ENCODE measurements around the gene INTS15.

The INTS15 gene

GRCh38 chr7:6639627-6640026 is 49.8 kb downstream of the INTS15 start:
- Histone ChIP-seq H3K4me1 (ENCODE audit: insufficient read depth, low read length) (no peaks in the 10 kb centered on the region), H3K36me3 (ENCODE audit: insufficient read depth, low read length) (peaks cover 4% of the 10 kb centered on the region; the same call in 1 of the 2 replicates), H3K9me3 (ENCODE audit: control insufficient read depth, insufficient read depth, low read length) (no peaks in the 10 kb centered on the region), H3K9ac (ENCODE audit: low read depth, low read length) (no peak overlapping the region)

- H3K36me3 ChIP-seq (ENCODE audit: insufficient read depth, low read length), result peaks cover 6% of the 10 kb centered on the region; the same call in 1 of the 2 replicates
- no peaks in the 10 kb centered on the region for H3K4me1 ChIP-seq (ENCODE audit: insufficient read depth, low read length)
- no peaks in the 10 kb centered on the region for H3K9me3 ChIP-seq (ENCODE audit: control insufficient read depth, insufficient read depth, low read length)
- no peak overlapping the region; the same call in 1 of the 2 replicates for H3K9ac ChIP-seq (ENCODE audit: low read depth, low read length)
Observed at GRCh38 chr7:6640246-6640721, 50.5 kb downstream of the INTS15 start.

GRCh38 chr7:6641305-6642035 is 51.6 kb downstream of the INTS15 start:
- peaks cover 6% of the 10 kb centered on the region; the same call in 1 of the 2 replicates for H3K36me3 ChIP-seq (ENCODE audit: insufficient read depth, low read length)

GRCh38 chr7:6642239-6642839 is 52.5 kb downstream of the INTS15 start:
- Histone ChIP-seq H3K9ac (ENCODE audit: low read depth, low read length) (no peak overlapping the region), H3K4me1 (ENCODE audit: insufficient read depth, low read length) (no peaks in the 10 kb centered on the region), H3K9me3 (ENCODE audit: control insufficient read depth, insufficient read depth, low read length) (no peaks in the 10 kb centered on the region), H3K36me3 (ENCODE audit: insufficient read depth, low read length) (peaks cover 6% of the 10 kb centered on the region; the same call in 1 of the 2 replicates)

More at GRCh38 chr7:6641305-6642035, 51.6 kb downstream of the INTS15 start:
- Histone ChIP-seq H3K4me1 (ENCODE audit: insufficient read depth, low read length) (no peaks in the 10 kb centered on the region), H3K9me3 (ENCODE audit: control insufficient read depth, insufficient read depth, low read length) (no peaks in the 10 kb centered on the region), H3K9ac (ENCODE audit: low read depth, low read length) (no peak overlapping the region)

- H3K9ac ChIP-seq (ENCODE audit: low read depth, low read length), result no peak overlapping the region
- no peaks in the 10 kb centered on the region for H3K4me1 ChIP-seq (ENCODE audit: insufficient read depth, low read length)
- peaks cover 6% of the 10 kb centered on the region; the same call in 1 of the 2 replicates for H3K36me3 ChIP-seq (ENCODE audit: insufficient read depth, low read length)
- no peaks in the 10 kb centered on the region for H3K9me3 ChIP-seq (ENCODE audit: control insufficient read depth, insufficient read depth, low read length)
Observed at GRCh38 chr7:6642861-6643640, 53.2 kb downstream of the INTS15 start.

- Histone ChIP-seq H3K9ac (ENCODE audit: low read depth, low read length) (no peak overlapping the region), H3K9me3 (ENCODE audit: control insufficient read depth, insufficient read depth, low read length) (no peaks in the 10 kb centered on the region), H3K36me3 (ENCODE audit: insufficient read depth, low read length) (peaks cover 6% of the 10 kb centered on the region; the same call in 1 of the 2 replicates), H3K4me1 (ENCODE audit: insufficient read depth, low read length) (no peaks in the 10 kb centered on the region)
Observed at GRCh38 chr7:6643915-6644625, 54.2 kb downstream of the INTS15 start.

GRCh38 chr7:6644728-6645127 is 54.9 kb downstream of the INTS15 start:
- Histone ChIP-seq H3K4me1 (ENCODE audit: insufficient read depth, low read length) (no peaks in the 10 kb centered on the region), H3K9me3 (ENCODE audit: control insufficient read depth, insufficient read depth, low read length) (no peaks in the 10 kb centered on the region), H3K36me3 (ENCODE audit: insufficient read depth, low read length) (peaks cover 6% of the 10 kb centered on the region; the same call in 1 of the 2 replicates), H3K9ac (ENCODE audit: low read depth, low read length) (no peak overlapping the region)

GRCh38 chr7:6646465-6646864 is 56.6 kb downstream of the INTS15 start:
- Histone ChIP-seq H3K4me1 (ENCODE audit: insufficient read depth, low read length) (no peaks in the 10 kb centered on the region), H3K36me3 (ENCODE audit: insufficient read depth, low read length) (peaks cover 6% of the 10 kb centered on the region; the same call in 1 of the 2 replicates), H3K9me3 (ENCODE audit: control insufficient read depth, insufficient read depth, low read length) (no peaks in the 10 kb centered on the region), H3K9ac (ENCODE audit: low read depth, low read length) (no peak overlapping the region)

- no peaks in the 10 kb centered on the region for H3K4me1 ChIP-seq (ENCODE audit: insufficient read depth, low read length)
- no peaks in the 10 kb centered on the region for H3K9me3 ChIP-seq (ENCODE audit: control insufficient read depth, insufficient read depth, low read length)
- no peak overlapping the region for H3K9ac ChIP-seq (ENCODE audit: low read depth, low read length)
- peaks cover 6% of the 10 kb centered on the region; the same call in 1 of the 2 replicates for H3K36me3 ChIP-seq (ENCODE audit: insufficient read depth, low read length)
Observed at GRCh38 chr7:6647080-6647479, 57.3 kb downstream of the INTS15 start.

GRCh38 chr7:6647541-6647940 is 57.7 kb downstream of the INTS15 start:
- Histone ChIP-seq H3K9ac (ENCODE audit: low read depth, low read length) (no peak overlapping the region), H3K9me3 (ENCODE audit: control insufficient read depth, insufficient read depth, low read length) (no peaks in the 10 kb centered on the region), H3K4me1 (ENCODE audit: insufficient read depth, low read length) (no peaks in the 10 kb centered on the region), H3K36me3 (ENCODE audit: insufficient read depth, low read length) (peaks cover 6% of the 10 kb centered on the region; the same call in 1 of the 2 replicates)

- Histone ChIP-seq H3K9ac (ENCODE audit: low read depth, low read length) (no peak overlapping the region), H3K9me3 (ENCODE audit: control insufficient read depth, insufficient read depth, low read length) (no peaks in the 10 kb centered on the region), H3K36me3 (ENCODE audit: insufficient read depth, low read length) (peaks cover 6% of the 10 kb centered on the region; the same call in 1 of the 2 replicates), H3K4me1 (ENCODE audit: insufficient read depth, low read length) (no peaks in the 10 kb centered on the region)
Observed at GRCh38 chr7:6648066-6648814, 58.4 kb downstream of the INTS15 start.

- Histone ChIP-seq H3K9me3 (ENCODE audit: control insufficient read depth, insufficient read depth, low read length) (no peaks in the 10 kb centered on the region), H3K9ac (ENCODE audit: low read depth, low read length) (no peak overlapping the region), H3K4me1 (ENCODE audit: insufficient read depth, low read length) (no peaks in the 10 kb centered on the region), H3K36me3 (ENCODE audit: insufficient read depth, low read length) (peaks cover 6% of the 10 kb centered on the region; the same call in 1 of the 2 replicates)
Observed at GRCh38 chr7:6648815-6649104, 58.9 kb downstream of the INTS15 start.

GRCh38 chr7:6649241-6649961 is 59.6 kb downstream of the INTS15 start:
- Histone ChIP-seq H3K4me1 (ENCODE audit: insufficient read depth, low read length) (no peaks in the 10 kb centered on the region), H3K9ac (ENCODE audit: low read depth, low read length) (no peak overlapping the region), H3K9me3 (ENCODE audit: control insufficient read depth, insufficient read depth, low read length) (no peaks in the 10 kb centered on the region), H3K36me3 (ENCODE audit: insufficient read depth, low read length) (peaks cover 5% of the 10 kb centered on the region; the same call in 1 of the 2 replicates)

Data from ES-I3 (cell line).